Glomerular visceral epithelial cell (primary cell): Measurements from ENCODE around the gene RNF114.
A peak's percentile ranks its signal among the peaks of the same experiment; 100 is the strongest.
"Not testable (repeated sequence)": the region's sequence is repeated elsewhere in the genome, so short reads cannot be mapped to it uniquely, and the experiment has no call there.

Experiments
- DNase-seq: peaks from one replicate; pipeline ENCODE4 v3.0.0-alpha.2; 2016; ENCODE audit errors: extremely low spot score

RNF114 gene

DNA sequence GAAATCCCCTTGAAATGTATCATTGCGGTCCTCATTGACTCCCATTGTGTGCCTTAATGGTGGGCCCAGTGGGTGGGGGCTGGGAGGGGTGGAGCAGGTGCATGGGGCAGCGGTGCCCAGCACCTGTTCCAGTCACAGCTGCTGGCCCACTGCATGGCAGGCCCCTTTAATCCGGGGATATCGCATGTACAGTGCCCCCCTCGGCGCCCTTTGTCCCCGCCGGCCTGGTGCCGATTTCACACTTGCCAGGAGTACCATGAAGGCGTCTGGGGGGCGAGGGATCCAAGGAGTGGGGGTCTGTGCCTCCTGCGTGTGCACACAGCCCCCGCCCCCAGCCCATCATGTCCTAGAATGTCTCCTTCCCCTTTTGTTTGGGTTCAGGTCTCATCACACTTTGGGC, 49.4 kb downstream of the RNF114 start:
- DNase-seq = no peak

DNA sequence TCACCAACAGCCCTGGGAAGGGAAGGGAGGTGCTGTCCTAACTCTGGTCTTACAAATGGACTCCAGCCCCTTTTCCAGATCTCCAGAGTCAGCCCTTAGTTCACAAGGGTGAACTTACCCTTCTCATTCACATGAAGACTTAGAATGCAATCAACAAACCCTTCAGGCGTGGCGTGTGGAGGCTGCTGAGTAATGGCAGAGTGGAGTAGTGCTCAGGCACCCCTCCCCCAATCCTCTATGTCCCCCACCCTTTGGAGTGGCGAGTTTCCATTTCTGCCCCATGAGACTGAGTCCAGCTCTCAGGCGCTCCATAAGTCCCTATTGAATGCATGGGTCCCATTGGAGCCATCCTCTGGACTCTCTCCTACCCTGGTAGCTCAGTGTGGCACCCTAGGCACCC, 49.9 kb downstream of the RNF114 start:
- no peak for DNase-seq

DNA sequence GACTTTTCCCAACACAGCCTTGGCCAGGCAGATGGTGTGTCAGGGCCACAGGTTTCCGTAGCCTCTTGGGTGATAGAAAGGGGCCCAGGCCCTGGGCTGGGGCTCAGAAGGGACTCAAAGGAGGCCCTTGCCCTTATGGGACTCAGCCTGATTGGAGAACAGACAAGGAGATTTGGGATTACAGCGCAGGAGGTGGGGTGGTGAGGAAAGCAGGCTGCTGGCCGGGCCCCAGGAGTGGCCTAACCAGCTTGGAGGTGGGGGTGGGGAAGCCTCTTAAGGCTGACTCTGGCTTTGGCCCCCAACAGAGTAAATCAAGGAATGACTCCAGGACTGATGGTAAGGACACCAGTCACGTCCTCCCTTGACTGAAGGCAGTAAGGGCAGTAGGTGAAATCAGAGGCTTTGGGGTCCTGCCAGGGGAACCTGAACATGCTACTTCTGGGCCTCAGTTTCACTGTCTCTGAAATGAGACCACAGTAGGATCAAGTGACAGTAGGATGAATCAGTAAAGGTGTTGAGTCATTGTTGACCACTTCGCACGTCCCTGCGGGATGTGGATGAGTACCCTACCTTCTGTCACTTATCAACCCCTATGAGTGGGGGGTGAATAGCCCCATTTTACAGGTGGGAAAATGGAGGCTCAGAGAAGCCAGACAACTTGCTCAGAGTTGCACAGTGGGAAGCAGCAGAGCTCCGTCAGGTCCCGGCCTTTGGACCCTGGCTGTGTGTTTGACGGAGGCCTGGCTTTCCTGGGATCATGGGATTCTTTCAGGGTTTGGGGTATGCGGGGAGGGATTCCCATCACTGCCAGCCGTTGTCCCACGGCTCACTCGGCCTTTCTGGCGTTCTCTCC, 51.0 kb downstream of the RNF114 start:
- DNase-seq = peak; percentile 48

DNA sequence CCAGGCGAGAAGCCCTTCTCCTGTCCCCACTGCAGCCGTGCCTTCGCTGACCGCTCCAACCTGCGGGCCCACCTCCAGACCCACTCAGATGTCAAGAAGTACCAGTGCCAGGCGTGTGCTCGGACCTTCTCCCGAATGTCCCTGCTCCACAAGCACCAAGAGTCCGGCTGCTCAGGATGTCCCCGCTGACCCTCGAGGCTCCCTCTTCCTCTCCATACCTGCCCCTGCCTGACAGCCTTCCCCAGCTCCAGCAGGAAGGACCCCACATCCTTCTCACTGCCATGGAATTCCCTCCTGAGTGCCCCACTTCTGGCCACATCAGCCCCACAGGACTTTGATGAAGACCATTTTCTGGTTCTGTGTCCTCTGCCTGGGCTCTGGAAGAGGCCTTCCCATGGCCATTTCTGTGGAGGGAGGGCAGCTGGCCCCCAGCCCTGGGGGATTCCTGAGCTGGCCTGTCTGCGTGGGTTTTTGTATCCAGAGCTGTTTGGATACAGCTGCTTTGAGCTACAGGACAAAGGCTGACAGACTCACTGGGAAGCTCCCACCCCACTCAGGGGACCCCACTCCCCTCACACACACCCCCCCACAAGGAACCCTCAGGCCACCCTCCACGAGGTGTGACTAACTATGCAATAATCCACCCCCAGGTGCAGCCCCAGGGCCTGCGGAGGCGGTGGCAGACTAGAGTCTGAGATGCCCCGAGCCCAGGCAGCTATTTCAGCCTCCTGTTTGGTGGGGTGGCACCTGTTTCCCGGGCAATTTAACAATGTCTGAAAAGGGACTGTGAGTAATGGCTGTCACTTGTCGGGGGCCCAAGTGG, 51.9 kb downstream of the RNF114 start:
- peak; percentile 78 for DNase-seq

DNA sequence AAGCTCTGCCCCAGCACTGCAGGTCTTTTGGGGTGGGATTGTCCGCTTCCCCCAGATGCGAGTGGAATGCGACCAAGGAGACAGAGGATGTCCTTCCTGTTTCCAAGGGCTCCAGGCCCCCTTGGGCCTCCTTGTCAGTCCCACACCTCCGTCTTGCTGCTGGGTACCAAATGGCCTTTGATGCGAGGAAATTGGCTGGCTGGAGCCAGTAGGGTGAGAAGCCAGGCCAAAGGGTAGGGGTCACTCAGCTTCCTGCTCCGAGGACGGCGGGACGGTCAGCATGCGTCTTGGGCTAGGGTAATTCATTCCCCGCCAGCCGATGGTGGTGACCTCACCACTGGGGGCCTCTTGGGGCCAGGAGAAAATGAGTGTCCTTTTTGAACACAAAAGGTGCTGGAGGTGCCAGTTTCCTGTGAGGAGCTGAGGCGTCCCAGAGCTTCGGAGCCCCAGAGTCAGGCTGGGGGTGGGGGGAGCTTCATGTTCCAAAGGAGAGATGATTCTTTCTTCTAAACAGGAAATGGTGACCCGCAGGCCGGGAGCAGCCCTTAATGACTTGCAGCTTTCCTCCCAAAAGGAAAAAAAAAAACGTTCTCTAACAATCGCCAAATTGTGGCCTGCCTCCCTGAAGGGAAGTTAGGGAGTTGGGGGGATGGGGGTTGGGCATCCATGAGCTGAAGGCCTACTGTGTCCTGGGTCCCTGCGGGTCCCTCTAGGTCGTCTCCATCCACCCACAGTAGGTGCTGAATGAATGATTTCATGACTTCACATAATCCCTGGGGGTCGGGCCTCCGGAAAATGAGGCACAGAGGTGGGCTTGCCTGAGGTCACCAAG, 53.3 kb downstream of the RNF114 start:
- peak; percentile 76 for DNase-seq

DNA sequence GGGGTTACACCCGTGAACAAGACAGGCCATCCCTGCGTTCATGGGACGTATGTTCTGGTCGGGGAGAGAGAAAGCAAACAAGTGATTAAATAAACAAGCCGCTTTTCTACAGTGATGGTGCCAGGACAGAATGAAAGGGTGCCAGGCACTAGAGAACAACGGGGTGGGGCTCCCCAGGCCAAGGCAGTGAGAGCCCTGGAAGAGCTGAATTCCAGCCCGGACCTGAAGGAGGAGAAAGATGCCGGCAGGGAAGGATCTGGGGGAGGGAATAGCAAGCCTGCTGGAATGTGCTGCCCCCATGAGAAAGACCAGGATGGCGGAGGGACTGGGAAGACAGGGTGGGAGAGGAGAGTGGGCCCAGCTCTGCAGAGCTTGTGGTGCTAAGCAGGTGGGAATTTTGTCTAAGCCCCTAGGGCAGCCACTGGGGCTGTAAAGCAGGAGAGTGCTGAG, 54.1 kb downstream of the RNF114 start:
- DNase-seq = no peak

DNA sequence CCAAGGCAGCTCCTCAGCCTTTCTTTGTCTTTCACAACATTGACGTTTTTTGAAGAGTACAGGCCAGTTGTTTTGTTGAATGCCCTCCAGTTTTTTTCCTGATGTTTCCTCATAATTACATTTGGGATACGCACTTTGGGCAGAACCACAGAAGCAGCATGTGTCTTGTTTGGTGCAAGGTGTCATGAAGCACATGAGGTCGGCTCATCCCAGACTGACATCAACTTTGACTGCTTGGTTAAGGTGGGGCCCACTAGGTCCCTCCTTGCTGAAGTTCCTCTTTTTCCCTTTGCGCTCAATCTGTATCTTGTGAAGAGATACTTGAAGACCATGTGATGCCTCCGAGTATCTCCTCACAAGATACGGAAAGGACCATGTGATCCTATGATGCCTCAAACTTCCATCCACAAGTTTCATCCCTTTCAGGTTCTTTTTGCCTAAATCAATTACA, 57.1 kb downstream of the RNF114 start:
- DNase-seq = no peak

DNA sequence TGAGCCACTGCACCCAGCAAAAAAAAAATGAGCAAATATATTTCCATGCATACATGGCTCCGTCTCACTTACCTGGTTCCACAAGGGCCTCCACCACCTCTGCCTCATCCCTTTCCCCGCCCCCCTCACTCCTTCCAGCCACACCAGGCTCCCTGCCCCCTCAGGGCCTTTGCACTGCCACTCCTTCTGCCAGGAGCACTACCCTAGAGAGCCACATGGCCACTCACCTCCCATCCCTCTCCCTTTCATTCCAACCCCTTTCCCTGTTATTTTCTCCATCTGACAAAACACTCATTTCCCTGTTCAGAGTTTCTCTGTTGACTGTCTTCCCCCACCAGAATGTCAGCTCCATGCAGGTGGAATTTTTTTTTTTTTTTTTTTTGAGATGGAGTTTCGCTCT, 59.4 kb downstream of the RNF114 start:
- no peak for DNase-seq

DNA sequence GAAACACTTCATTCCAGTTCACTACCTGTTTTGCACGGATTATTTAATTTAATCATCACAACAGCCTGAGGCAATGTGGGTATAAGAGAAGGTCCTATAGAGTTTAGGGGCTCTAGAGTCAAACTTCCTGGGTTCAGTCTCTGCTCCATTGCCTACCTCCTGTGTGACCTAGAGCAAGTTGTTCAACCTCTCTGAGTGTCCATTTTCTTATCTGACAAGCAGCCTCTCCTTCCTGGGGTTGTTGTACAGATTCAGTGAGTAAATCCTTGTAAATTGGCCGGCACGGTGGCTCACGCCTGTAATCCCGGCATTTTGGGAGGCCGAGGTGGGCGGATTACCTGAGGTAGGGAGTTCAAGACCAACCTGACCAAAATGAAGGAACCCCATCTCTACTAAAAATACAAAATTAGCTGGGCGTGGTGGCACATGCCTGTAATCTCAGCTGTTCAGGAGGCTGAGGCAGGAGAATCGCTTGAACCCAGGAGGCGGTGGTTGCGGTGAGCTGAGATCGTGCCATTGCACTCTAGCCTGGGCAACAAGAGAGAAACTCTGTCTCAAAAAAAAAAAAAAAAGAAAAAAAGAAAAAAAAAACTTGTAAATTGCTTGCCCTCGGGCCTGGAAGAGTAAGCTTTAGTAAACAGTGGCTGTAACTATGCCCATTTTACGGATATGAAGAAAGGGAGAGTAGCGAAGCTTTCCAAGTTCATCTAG, 62.4 kb downstream of the RNF114 start:
- not testable (repeated sequence) for DNase-seq

DNA sequence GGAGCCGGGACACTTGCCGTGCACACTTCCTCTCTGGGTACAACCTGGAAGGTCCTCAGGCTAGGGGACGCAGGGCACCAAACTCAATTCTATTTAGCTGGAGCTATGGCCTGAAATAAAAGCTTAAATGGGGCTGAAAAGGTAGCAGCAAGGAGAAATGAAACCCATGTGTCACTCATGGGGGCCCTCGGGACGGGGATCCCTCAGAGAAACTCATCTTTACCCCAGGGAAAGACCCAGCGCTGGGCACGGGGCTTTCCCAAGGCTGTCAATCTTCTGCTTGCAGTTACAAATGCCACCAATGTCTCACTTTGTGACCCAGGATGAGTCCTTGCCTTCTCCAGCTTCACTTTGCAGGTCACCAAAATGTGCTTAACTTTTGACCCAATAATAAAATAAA, 63.1 kb downstream of the RNF114 start:
- DNase-seq = no peak

DNA sequence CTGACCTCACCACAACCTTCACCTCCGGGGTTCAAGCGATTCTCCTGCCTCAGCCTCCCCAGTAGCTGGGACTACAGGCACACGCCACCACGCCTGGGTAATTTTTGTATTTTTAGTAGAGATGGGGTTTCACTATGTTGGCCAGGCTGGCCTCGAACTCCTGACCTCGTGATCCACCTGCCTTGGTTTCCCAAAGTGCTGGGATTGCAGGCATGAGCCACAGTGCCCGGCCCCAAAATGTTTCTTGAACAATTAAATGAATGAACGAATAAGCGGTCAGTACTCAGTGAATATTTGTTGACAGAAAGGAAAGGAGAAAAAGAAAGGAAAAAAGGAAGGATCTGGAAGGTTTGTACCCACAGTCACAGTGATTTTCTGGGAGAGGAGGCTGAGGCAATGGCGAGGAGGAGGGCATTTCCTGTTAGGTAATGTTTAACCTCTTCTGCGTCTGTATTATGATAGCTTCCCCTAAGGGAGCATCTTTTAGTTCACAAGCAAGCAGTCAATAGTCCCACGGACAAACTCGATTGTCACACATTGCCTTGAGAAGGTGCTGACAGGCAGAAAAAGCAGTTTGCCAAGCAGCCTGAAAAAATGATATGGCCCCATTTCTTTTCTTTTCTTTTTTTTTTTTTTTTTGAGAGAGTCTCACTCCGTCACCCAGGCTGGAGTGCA, 64.5 kb downstream of the RNF114 start:
- not testable (repeated sequence) for DNase-seq

DNA sequence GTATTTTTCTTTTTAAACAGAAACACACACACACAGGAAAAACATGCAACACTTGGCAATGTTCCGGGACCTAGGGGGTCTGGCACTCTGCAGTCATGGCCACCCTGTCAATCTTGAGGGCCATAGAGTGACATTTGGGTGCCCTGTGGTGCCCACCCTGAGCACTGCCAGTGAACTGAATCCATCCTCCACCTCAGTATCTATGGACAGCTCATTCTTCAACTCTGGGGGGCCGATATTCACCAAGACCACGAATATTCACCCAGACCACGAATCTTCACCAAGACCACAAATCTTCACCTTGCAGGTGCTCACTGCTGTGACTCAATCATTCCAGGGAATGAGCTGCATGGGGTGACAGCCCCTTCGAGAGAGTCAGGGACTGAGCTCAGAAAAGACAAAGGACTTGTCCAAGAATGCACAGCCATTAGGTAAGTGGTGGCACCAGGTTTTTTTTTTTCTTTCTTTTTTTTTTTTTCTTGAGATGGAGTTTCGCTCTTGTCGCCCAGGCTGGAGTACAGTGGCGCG, 65.7 kb downstream of the RNF114 start:
- peak; percentile 76 for DNase-seq

DNA sequence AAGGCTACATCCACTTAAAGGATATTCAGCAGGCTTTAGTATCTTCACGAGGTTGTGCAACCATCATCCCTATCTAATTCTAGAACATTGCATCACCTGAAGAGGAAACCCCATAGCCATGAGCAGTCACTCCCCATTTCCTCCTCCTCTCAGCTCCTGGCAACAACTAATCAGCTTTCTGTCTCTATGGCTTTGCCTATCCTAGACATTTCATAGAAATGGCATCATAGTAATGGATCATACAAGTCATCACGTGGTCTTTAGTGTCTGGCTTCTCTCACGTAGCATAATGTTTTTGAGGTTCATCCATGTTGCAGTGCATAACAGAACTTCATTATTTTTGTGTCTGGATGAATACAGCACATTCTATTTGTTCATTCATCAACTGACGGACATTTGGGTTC, 67.1 kb downstream of the RNF114 start:
- peak; percentile 78 for DNase-seq
